AG09309 (cell line): ENCODE measurements around the gene RBFOX1.

Source experiments
- DNase-seq: peaks from one replicate; pipeline ENCODE4 v3.0.0-alpha.2; 2010; ENCODE audit warnings: low read depth
- H3K4me3 ChIP-seq: 2 replicates; pipeline ENCODE4 v1.5.1; 2011; ENCODE audit warnings: mild to moderate bottlenecking, low read depth, low read length, moderate library complexity; ENCODE audit not compliant: control insufficient read depth
- TF ChIP-seq, protein P1 (sequence below): IDR thresholded peaks from 2 replicates; pipeline ENCODE4 v1.5.1; 2011; ENCODE audit warnings: mild to moderate bottlenecking, low read depth, low read length, inconsistent platforms; ENCODE audit not compliant: insufficient read depth, control insufficient read depth; ENCODE audit errors: missing control alignments

The RBFOX1 gene

DNA sequence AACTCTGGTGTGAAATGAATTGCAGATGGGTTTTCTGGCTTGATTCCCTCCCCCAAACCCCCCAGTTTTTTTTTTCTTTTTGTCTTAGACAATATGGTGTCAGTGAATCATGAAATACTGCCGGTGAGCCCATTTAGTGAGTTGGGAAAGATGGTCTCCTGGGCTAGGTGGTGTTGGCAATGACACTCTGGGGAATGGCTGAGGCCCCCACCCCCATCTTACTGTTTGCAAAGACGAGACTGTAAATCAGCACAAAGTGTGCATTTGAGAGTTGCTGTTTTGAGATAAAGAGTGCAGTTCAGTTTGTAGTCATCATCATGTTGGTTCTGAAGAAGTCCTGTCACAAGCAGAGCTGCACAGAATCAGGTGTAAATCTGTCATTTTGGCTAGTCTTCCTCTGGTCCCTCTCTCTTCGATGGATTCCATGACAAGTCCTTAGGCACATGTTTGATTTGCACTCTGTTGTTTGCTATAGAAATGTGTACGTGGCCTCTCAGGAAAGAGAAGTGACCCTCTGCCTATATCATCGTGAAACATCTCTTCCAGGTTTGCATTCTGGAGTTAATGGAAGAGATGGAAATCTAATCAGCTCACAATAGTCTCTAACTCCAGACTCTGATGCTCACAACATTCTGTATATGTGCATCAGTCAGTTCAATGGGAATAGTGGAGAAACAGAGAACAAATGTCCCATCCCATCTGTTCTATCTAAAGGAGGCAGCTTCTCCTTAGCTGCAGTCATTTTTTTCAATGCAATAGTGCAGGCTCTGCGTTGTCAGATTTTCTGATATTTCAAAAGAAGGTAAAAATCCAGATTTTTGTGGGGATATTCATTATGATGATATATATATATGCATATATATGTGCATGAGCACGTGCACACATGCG is 34.6 kb downstream of the RBFOX1 start:
- no peak overlapping the region for H3K4me3 ChIP-seq
- no peak for DNase-seq
- TF ChIP-seq, protein P1, sequence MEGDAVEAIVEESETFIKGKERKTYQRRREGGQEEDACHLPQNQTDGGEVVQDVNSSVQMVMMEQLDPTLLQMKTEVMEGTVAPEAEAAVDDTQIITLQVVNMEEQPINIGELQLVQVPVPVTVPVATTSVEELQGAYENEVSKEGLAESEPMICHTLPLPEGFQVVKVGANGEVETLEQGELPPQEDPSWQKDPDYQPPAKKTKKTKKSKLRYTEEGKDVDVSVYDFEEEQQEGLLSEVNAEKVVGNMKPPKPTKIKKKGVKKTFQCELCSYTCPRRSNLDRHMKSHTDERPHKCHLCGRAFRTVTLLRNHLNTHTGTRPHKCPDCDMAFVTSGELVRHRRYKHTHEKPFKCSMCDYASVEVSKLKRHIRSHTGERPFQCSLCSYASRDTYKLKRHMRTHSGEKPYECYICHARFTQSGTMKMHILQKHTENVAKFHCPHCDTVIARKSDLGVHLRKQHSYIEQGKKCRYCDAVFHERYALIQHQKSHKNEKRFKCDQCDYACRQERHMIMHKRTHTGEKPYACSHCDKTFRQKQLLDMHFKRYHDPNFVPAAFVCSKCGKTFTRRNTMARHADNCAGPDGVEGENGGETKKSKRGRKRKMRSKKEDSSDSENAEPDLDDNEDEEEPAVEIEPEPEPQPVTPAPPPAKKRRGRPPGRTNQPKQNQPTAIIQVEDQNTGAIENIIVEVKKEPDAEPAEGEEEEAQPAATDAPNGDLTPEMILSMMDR = no peak

DNA sequence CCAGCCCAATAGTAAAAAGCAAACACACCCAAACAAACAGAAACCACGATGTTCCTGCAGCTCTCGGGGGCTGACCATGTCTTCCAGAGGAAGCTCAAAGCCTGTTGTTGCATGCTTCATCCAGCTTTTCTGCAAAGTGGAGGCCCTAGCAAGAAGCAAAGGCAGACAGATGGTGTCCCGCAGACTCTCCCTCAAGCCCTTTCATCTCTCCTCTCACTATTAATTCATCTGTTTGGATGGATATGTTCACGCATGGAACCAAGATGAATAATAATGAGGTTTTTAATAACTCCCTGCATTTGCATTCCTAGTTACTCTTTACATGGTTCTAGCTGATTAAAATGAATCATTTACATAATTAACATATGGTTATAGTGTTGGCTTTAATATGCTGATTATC is 36.6 kb downstream of the RBFOX1 start:
- no peak overlapping the region for H3K4me3 ChIP-seq
- TF ChIP-seq, protein P1 = no peak

DNA sequence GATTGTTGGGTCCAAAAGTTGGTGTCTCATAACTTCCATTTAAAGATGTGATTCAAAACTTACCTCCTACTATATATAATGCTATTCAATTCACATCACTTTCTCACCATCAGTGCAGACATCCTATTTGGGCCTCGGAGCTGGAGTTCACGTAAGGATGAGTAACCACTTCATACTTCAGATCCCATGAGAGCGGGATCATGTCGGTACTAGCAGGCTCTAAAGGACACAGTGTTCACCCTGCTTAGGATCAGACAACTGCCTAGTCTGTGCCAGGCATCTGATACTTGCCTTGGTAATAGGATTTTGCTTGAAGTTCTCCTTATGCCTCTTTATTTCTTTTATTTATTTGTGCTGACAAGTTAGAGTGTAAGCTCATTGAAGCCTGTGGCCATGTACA is 39.5 kb downstream of the RBFOX1 start:
- no peak for DNase-seq
- no peak overlapping the region for H3K4me3 ChIP-seq
- TF ChIP-seq, protein P1 = no peak

More for the DNA sequence above, 36.6 kb downstream of the RBFOX1 start:
- DNase-seq = no peak

DNA sequence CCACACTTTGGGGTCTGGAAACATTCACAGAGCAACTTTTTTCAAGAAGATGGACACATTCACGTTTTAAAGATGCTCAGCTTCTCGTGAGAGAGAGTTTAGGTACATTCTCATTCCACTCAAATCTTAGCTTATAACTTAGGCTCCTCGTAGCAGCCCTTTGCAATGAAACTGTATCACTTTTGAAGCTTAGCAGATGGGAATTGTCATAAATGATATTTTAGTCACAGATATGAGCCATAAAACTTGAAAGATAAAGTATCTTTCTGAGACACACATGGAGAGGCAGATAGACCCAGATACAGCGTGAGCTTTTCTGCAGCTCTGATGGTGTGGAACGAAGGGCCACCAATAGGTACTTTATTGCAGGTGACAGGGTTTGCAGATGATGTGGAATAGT is 41.1 kb downstream of the RBFOX1 start:
- H3K4me3 ChIP-seq = no peak overlapping the region
- no peak for DNase-seq
- TF ChIP-seq, protein P1 = no peak

DNA sequence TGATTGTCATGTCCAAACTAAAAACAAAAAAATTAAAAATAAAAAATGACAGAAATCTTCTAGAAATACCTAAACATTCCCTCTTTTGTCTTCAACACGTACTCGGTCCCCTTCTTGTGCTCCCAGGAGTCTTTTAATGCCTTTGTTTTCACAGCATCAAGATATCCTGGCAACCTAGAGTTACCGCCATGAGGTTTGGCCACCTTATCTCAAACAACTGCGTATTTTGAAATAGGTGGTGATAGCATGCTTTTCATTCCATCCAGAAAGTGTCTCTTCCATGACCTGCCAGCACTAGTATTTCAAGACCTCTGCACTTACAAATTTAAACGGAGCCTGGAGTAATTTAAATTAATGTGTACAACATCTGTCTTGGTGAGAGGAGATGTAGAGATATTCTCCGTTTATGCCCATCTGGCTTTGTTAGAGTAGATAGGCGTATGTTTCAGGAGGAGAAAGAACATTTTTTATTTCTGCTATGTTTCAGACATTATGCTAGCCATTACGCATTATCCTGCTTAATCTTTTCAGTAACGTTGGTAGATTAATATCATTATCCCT is 42.0 kb downstream of the RBFOX1 start:
- H3K4me3 ChIP-seq = no peak overlapping the region
- TF ChIP-seq, protein P1 = no peak
- DNase-seq = no peak

DNA sequence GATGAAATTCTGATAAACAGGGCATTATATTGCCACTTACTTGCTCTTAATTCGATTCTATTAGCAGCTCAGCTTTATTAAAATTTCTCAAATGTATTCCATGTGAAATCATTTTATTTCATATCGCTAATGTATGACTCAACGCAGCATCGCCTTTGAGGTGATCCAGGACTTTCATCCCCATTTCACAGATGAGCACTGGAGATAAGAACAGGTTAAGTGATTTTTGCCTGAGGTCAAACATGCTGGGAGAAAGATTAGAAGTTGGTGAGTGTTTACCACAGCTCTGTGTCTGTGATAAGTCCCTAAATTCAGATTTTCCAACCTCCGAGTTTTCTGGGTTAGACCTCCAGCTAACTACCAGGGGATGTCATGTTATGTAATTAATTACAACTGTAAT is 43.6 kb downstream of the RBFOX1 start:
- H3K4me3 ChIP-seq = no peak overlapping the region
- TF ChIP-seq, protein P1 = no peak

DNA sequence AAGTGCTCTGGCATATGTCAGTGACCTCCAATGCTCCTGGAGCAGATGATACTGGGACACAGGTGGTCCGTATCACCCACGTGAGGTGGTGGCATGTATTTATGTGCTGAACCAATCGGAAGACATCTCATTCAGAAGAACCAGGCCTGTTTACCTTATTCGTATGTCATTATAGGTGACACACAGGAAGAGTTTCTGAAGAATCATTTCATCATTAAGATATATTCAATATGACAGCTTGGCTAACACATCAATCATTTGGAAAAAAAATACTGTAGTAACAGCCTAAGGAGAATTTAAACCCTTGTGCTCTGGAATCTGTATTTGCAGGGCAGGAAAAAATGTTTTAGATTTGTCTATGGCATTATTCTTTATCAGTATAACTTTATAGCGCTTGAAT is 44.6 kb downstream of the RBFOX1 start:
- H3K4me3 ChIP-seq = no peak overlapping the region
- DNase-seq = no peak
- TF ChIP-seq, protein P1 = no peak

More for the DNA sequence above, 43.6 kb downstream of the RBFOX1 start:
- no peak for DNase-seq
